Activated CD8-positive, alpha-beta memory T cell treated with anti-CD3 and anti-CD28 coated beads for 36 hours (primary cell): ENCODE measurements around the gene RPL18A. TPM values are rescaled to one million over a fixed set of nuclear protein-coding genes. Genes with fewer than 3 reads are reported as not detected.

Source experiments
- CTCF ChIA-PET: fragments of 350-600 bp; sonication (Branson Sonifier 250); formaldehyde crosslinking; loops from one replicate; lab custom pipeline; 2021; ENCODE audit warnings: antibody characterized with exemption; lab: Charles Lee
- POLR2A ChIA-PET: fragments of 350-600 bp; sonication (Branson Sonifier 250); formaldehyde crosslinking; loops from one replicate; lab custom pipeline; 2021; ENCODE audit warnings: antibody characterized with exemption; lab: Charles Lee
- total RNA-seq, 2 experiments: library from RNA; stranded (reverse); gene quantifications; one replicate each; pipeline ENCODE4 v1.2.3, GENCODE V29; 2021

Gene RPL18A
- total RNA-seq, 2 experiments from 2014 or later: 3,083 to 3,091 TPM

- ChIA-PET POLR2A (no interaction called here), CTCF (interaction anchor here (1.0 kb wide), 1 partner anchor 160 kb away, joined by 3 read pairs; no protein-coding TSS in a partner anchor)
Measured at GRCh38 chr19:17837972-17838371, 21.7 kb upstream of the RPL18A start.

DNA sequence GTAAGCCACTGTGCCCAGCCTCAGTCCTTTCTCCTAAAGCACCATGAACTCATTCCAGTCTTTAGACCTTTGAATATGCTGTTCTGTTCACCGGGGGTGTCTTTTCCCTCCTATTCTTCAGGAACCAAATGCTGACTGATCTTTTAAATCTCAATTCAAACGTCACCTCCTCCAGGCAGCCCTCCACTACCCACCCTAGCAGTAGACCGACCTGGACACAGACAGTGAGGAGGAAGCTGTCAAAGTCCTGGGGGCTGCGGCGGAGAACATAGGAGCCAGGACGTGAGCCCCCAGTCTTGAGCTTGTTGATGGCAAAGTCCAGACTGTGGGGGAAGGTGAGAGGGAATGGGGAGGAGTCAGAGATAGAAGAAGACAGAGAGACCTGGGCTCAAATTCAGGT is 19.7 kb upstream of the RPL18A start:
- ChIA-PET CTCF (no interaction called here), POLR2A (no interaction called here)

DNA sequence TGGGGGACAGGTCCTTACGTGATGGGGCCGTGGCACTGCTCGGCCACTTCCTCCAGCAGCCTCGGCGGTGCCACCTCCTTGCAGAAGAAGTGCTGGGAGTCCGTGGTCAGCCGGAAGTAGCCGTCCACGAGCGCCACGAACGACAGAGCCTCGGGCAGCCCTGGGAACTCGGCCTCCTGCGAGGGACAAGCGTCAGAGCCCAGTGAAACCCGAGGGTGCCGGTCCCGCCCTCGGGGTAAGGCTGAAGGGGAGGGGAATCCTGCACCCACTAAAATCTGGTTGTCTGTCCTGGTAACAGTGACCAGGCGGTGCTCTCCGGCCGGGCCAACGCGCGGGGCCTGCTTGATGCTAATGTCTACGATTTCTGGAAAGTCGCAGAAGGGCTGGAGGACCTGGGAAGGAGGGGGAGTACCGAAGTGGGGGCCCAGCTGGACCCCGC is 18.3 kb upstream of the RPL18A start:
- ChIA-PET POLR2A (interaction anchor here (0.5 kb wide), 1 partner anchor 8 kb away, joined by 3 read pairs; no protein-coding TSS in a partner anchor), CTCF (no interaction called here)

GRCh38 chr19:17841810-17842662 is 17.7 kb upstream of the RPL18A start:
- CTCF ChIA-PET: interaction anchor here (2.6 kb wide), 1 partner anchor 18 kb away, joined by 9 read pairs; the partner anchor contains the start of gene RPL18A
- POLR2A ChIA-PET: interaction anchor here (0.5 to 1.5 kb wide), 2 partner anchors 8 to 9 kb away, joined by 3 to 12 read pairs; no protein-coding TSS in a partner anchor

GRCh38 chr19:17842663-17843291 is 16.9 kb upstream of the RPL18A start:
- ChIA-PET CTCF (interaction anchor here (0.5 to 2.6 kb wide), 4 partner anchors 8 to 462 kb away, joined by 3 to 9 read pairs (median 4); partner anchors contain the start of gene RPL18A), POLR2A (interaction anchor here (1.5 kb wide), 1 partner anchor 10 kb away, joined by 12 read pairs; no protein-coding TSS in a partner anchor)

DNA sequence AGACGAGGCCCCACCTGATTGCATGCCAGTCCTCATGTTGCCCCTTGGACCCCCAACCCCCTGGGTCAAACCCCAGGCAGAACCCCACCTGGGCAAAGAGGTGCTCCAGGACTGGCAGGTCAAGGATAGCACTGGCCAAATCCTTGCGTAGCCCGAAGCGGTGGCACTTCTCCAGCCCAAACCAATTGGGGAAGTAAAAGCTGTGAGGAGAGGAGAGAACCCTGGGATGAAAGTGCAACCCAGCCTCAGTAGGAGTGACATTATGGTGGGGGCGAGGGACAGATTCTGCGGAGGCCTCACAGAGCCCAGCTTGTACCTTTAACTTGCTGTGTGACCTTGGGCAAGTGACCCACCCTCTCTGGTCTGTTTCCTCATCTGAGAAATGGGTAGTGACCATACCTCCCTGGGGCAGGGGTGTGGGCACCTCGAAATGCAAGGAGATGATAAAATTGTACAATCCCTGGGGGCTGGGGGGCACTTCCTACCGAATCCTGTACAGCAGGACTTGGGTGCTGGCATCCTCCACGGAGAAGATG is 16.4 kb upstream of the RPL18A start:
- POLR2A ChIA-PET: interaction anchor here (1.5 kb wide), 1 partner anchor 10 kb away, joined by 12 read pairs; no protein-coding TSS in a partner anchor
- CTCF ChIA-PET: interaction anchor here (0.5 to 2.6 kb wide), 4 partner anchors 8 to 462 kb away, joined by 3 to 9 read pairs (median 4); partner anchors contain the start of gene RPL18A

GRCh38 chr19:17843908-17844490 is 15.7 kb upstream of the RPL18A start:
- CTCF ChIA-PET: interaction anchor here (2.6 kb wide), 1 partner anchor 16 kb away, joined by 9 read pairs; the partner anchor contains the start of gene RPL18A
- POLR2A ChIA-PET: interaction anchor here (1.5 kb wide), 1 partner anchor 11 kb away, joined by 12 read pairs; no protein-coding TSS in a partner anchor

GRCh38 chr19:17846146-17846545 is 13.6 kb upstream of the RPL18A start:
- ChIA-PET POLR2A (interaction anchor here (7.2 kb wide), 1 partner anchor 14 kb away, joined by 83 read pairs; the partner anchor contains the start of gene RPL18A), CTCF (interaction anchor here (1.0 to 1.9 kb wide), 3 partner anchors 9 to 87 kb away, joined by 3 to 6 read pairs (median 5); partner anchors contain the start of genes CCDC124 and RPL18A)

DNA sequence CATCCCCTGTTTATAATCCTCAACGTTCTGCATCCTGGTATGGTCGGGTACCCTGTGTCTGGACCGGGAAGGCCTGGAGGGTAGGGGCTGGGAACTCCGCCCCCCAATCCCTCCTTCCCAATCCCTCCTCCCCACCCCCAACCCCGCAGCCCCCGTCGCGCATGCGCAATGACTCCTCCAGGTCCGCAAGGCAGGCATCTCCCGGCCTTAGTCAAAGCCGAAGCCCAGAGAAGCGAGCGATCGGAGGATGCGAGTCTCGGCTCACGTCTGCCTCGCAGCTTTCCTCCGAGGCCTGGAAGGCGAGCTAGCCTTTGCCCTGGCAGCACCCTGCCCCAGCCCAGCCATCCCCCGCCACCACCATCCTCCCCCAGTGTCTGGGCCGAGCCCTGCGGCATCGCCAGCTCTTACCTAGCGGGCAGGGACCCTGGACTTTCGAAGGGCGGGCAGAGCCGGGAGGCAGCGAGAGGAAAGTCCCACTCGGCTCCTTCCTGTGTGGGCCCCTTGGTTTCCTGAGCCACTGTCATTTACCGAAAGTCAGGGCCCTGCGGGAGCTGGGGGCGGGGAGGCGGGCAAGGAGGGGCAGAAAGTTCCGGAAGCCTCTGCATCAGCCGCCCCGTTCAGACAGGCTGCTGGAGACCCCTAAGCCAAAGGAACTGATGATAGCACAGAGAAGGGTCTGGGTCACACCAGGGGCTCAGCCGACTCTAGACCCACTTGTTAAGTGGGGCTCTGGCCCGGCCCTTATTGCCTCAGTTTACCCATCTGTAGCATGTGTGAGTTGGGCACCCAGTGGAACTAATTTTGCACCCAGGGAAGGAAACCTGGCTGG is 12.0 kb upstream of the RPL18A start, which contains the start of gene JAK3:
TSS of gene JAK3 (minus strand) at position 445 of the 829 bp plus-strand sequence. CDS start 3,565 bp downstream, outside the sequence.
- ChIA-PET POLR2A (interaction anchor here (0.7 to 7.2 kb wide), 5 partner anchors 12 to 420 kb away, joined by 3 to 83 read pairs (median 5); partner anchors contain the start of gene RPL18A), CTCF (interaction anchor here (1.5 to 5.4 kb wide), 3 partner anchors 13 to 85 kb away, joined by 4 to 31 read pairs (median 6); partner anchors contain the start of genes CCDC124 and RPL18A)

DNA sequence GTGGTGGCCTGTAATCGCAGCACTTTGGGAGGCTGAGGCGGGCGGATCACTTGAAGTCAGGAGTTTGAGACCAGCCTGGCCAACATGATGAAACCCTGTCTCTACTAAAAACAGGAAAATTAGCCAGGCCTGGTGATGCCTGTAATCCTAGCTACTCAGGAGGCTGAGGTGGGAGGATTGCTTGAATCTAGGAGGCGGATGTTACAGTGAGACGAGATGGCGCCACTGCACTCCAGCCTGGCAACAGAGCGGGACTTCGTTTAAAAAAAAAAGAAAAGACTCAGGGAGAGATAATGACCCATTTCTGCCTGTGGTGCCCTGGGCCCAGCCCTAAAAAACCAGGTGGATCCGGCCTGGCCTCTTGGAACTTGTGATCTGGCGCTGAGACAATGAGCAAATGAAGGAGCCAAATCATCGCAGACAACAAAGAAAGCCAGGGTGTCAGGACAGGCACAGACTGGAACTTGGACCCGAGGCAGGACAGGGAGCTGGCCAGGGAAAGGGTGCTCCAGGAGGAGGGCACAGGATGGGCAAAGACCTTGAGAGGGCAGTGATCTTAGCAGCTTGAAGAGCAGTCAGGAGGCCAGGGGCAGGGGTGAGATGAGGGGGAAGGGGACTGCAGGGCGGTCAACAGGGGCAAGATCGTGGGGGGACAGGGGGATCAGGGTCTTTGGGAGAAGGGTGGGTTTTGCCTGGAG is 11.0 kb upstream of the RPL18A start:
- ChIA-PET CTCF (interaction anchor here (1.5 to 5.4 kb wide), 4 partner anchors 12 to 84 kb away, joined by 4 to 31 read pairs (median 8); partner anchors contain the start of genes CCDC124 and RPL18A), POLR2A (interaction anchor here (0.6 to 7.2 kb wide), 4 partner anchors 11 to 265 kb away, joined by 3 to 83 read pairs (median 11); partner anchors contain the start of genes FCHO1 and RPL18A)

GRCh38 chr19:17854061-17854460 is 5.6 kb upstream of the RPL18A start:
- ChIA-PET POLR2A (no interaction called here), CTCF (interaction anchor here (0.6 to 3.0 kb wide), 7 partner anchors 17 to 1864 kb away, joined by 3 to 19 read pairs (median 5); partner anchors contain the start of genes B3GNT3 and CCDC124)

GRCh38 chr19:17855280-17856152 is 4.2 kb upstream of the RPL18A start:
- ChIA-PET POLR2A (interaction anchor here (0.7 kb wide), 1 partner anchor 20 kb away, joined by 5 read pairs; no protein-coding TSS in a partner anchor), CTCF (interaction anchor here (0.6 to 3.0 kb wide), 16 partner anchors 9 to 767 kb away, joined by 3 to 19 read pairs (median 3); partner anchors contain the start of genes B3GNT3, CCDC124 and SLC5A5)

- POLR2A ChIA-PET: interaction anchor here (0.6 to 5.5 kb wide), 5 partner anchors 9 to 350 kb away, joined by 3 to 83 read pairs (median 42); partner anchors contain the start of genes CCDC124, JAK3 and SLC5A5
- CTCF ChIA-PET: interaction anchor here (1.4 to 8.4 kb wide), 4 partner anchors 11 to 72 kb away, joined by 9 to 124 read pairs (median 30); partner anchors contain the start of genes CCDC124, JAK3 and SLC5A5
Measured at GRCh38 chr19:17860331-17860992, 752 bp downstream of the RPL18A start.

DNA sequence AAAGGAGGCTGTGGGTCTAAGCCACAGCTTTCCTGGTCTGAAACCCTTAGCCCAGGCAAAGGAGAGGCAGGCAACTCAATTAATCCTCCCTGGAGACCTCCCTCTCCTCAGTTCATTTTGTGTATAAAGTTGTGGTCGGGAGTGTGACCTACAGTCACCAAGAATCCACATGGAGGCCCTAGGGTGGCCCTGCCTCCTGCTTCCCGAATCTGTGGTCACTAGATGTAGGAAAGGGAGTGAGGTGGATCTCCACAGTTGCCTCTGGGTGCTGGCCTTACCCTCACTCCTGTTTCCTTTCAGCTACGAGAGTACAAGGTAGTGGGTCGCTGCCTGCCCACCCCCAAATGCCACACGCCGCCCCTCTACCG is 1.3 kb downstream of the RPL18A start:
- ChIA-PET POLR2A (interaction anchor here (1.0 to 5.5 kb wide), 4 partner anchors 9 to 72 kb away, joined by 3 to 83 read pairs (median 53); partner anchors contain the start of genes CCDC124, JAK3 and SLC5A5), CTCF (interaction anchor here (3.2 to 8.4 kb wide), 3 partner anchors 10 to 71 kb away, joined by 30 to 124 read pairs (median 31); partner anchors contain the start of genes CCDC124, JAK3 and SLC5A5)
